Liver (tissue), 9 donors: ENCODE data around the gene PTPRD. TPM values are rescaled to one million over a fixed set of nuclear protein-coding genes. Genes with fewer than 3 reads are reported as not detected.

Experiments
- DNase-seq: peaks from one replicate; pipeline ENCODE4 v3.0.0-alpha.2; 2017; ENCODE audit warnings: low spot score
- H3K27ac ChIP-seq, 2 donors: one replicate each; pipeline ENCODE4 v1.7.0; 2013; ENCODE audit warnings: inconsistent platforms in 2 of 2, low read length in 2 of 2, control low read depth in 1 of 2, low read depth in 1 of 2, mild to moderate bottlenecking in 1 of 2
- H3K27me3 ChIP-seq, 4 donors: one replicate each; pipeline versions ENCODE4 v1.6.1 to v1.7.0; 2013; ENCODE audit warnings: low read length in 3 of 4, inconsistent platforms in 1 of 4, mild to moderate bottlenecking in 1 of 4, moderate library complexity in 1 of 4; ENCODE audit not compliant: control insufficient read depth in 4 of 4, insufficient read depth in 4 of 4
- H3K36me3 ChIP-seq, 4 donors: one replicate each; pipeline versions ENCODE4 v1.6.1 to v1.7.0; 2013; ENCODE audit warnings: low read length in 3 of 4, mild to moderate bottlenecking in 3 of 4, low read depth in 1 of 4, moderate library complexity in 1 of 4; ENCODE audit not compliant: control insufficient read depth in 4 of 4, insufficient read depth in 3 of 4
- H3K4me1 ChIP-seq, 4 donors: one replicate each; pipeline versions ENCODE4 v1.6.1 to v1.7.0; 2013; ENCODE audit warnings: low read length in 3 of 4, mild to moderate bottlenecking in 3 of 4, moderate library complexity in 1 of 4; ENCODE audit not compliant: control insufficient read depth in 4 of 4, insufficient read depth in 4 of 4
- H3K4me3 ChIP-seq, 3 donors: one replicate each; pipeline versions ENCODE4 v1.6.1 to v1.7.0; 2013; ENCODE audit warnings: low read length in 3 of 3, control low read depth in 1 of 3, low read depth in 1 of 3, mild to moderate bottlenecking in 1 of 3
- H3K9ac ChIP-seq, 2 donors: one replicate each; pipeline ENCODE4 v1.7.0; 2013; ENCODE audit warnings: low read length in 2 of 2, mild to moderate bottlenecking in 2 of 2, moderate library complexity in 2 of 2, control low read depth in 1 of 2, low read depth in 1 of 2
- H3K9me3 ChIP-seq, 4 donors: one replicate each; pipeline versions ENCODE4 v1.6.1 to v1.7.0; 2013; ENCODE audit warnings: low read length in 3 of 4; ENCODE audit not compliant: control insufficient read depth in 4 of 4
- EGR1 ChIP-seq, 2 donors: IDR thresholded peaks; 2 replicates each; pipeline ENCODE4 v1.6.1; 2016 to 2018; ENCODE audit warnings: antibody characterized with exemption in 2 of 2, low read depth in 2 of 2
- FOXA1 ChIP-seq: IDR thresholded peaks from 2 replicates; pipeline ENCODE4 v1.6.1; 2016; ENCODE audit warnings: antibody characterized with exemption
- FOXA2 ChIP-seq: IDR thresholded peaks from 2 replicates; pipeline ENCODE4 v1.6.1; 2016; ENCODE audit warnings: antibody characterized with exemption
- HNF4A ChIP-seq, 2 donors: conservative IDR thresholded peaks; 2 replicates each; pipeline ENCODE4 v1.6.1; 2016; ENCODE audit warnings: antibody characterized with exemption in 2 of 2, mild to moderate bottlenecking in 2 of 2
- HNF4G ChIP-seq: IDR thresholded peaks from 2 replicates; pipeline ENCODE4 v1.6.1; 2016; ENCODE audit warnings: antibody characterized with exemption
- JUND ChIP-seq, 2 donors: IDR thresholded peaks; 2 replicates each; pipeline ENCODE4 v1.6.1; 2016; ENCODE audit warnings: antibody characterized with exemption in 2 of 2
- NR2F2 ChIP-seq: IDR thresholded peaks from 2 replicates; pipeline ENCODE4 v1.6.1; 2016; ENCODE audit warnings: antibody characterized with exemption
- RAD21 ChIP-seq, 2 donors: IDR thresholded peaks; 2 replicates each; pipeline ENCODE4 v1.6.1; 2016; ENCODE audit warnings: antibody characterized with exemption in 2 of 2, mild to moderate bottlenecking in 2 of 2
- RXRA ChIP-seq, 2 donors: IDR thresholded peaks; 2 replicates each; pipeline ENCODE4 v1.6.1; 2017 to 2018; ENCODE audit warnings: antibody characterized with exemption in 2 of 2, mild to moderate bottlenecking in 1 of 2
- SP1 ChIP-seq: IDR thresholded peaks from 2 replicates; pipeline ENCODE4 v1.6.1; 2018; ENCODE audit warnings: antibody characterized with exemption, mild to moderate bottlenecking
- TAF1 ChIP-seq: conservative IDR thresholded peaks from 2 replicates; pipeline ENCODE4 v1.6.1; 2016; ENCODE audit warnings: antibody characterized with exemption, mild to moderate bottlenecking
- YY1 ChIP-seq: IDR thresholded peaks from 2 replicates; pipeline ENCODE4 v1.6.1; 2016; ENCODE audit warnings: antibody characterized with exemption, mild to moderate bottlenecking
- WGBS: extraction: QIAGEN DNeasy Blood & Tissue Kit; methylation state at CpG from one replicate; pipeline ENCODE4 v1.1.7; 2013; 5-methylcytosine and 5-hydroxymethylcytosine counted together
- polyA plus RNA-seq, 2 donors: library from polyadenylated mRNA; stranded (reverse) in 1 of 2; unstranded in 1 of 2; fragments of 200-250 nt in 1 of 2; fragments of >200 nt in 1 of 2; fragmentation: Nextera tagmentation in 1 of 2; extraction: Ambion mirVana in 1 of 2; gene quantifications; one replicate each; pipeline versions ENCODE4 v1.2.1 to v1.2.3, GENCODE V29; 2013 to 2015
- total RNA-seq, 2 donors: library from RNA; depleted of rRNA; stranded (reverse); fragments of >200 nt; gene quantifications; one replicate each; pipeline ENCODE4 v1.2.3, GENCODE V29; 2014
- TF ChIP-seq, protein P1 (sequence below): fragments of 150-350 bp; IDR thresholded peaks from 2 replicates; pipeline ENCODE4 v1.5.1; 2017; ENCODE audit warnings: improper control_type of control experiment, low read depth, low read length; ENCODE audit not compliant: missing input control
- TF ChIP-seq, protein P2 (sequence below): IDR thresholded peaks from 2 replicates; pipeline ENCODE4 v1.6.1; 2016; ENCODE audit warnings: antibody characterized with exemption
- TF ChIP-seq, protein P3 (sequence below): IDR thresholded peaks from 2 replicates; pipeline ENCODE4 v1.6.1; 2016; ENCODE audit warnings: antibody characterized with exemption
- TF ChIP-seq, protein P4 (sequence below): IDR thresholded peaks from 2 replicates; pipeline ENCODE4 v1.6.1; 2016; ENCODE audit warnings: antibody characterized with exemption
- TF ChIP-seq, protein P5 (sequence below): IDR thresholded peaks from 2 replicates; pipeline ENCODE4 v1.6.1; 2016; ENCODE audit warnings: antibody characterized with exemption, mild to moderate bottlenecking
- donor health status: healthy.
- donor health status: healthy.
- donor health status: healthy.
- donor health status: healthy.
- donor health status: healthy.

Gene PTPRD
- total and polyA plus RNA-seq, 4 donors = 0.78 to 34.2 (median 4.7) TPM

DNA sequence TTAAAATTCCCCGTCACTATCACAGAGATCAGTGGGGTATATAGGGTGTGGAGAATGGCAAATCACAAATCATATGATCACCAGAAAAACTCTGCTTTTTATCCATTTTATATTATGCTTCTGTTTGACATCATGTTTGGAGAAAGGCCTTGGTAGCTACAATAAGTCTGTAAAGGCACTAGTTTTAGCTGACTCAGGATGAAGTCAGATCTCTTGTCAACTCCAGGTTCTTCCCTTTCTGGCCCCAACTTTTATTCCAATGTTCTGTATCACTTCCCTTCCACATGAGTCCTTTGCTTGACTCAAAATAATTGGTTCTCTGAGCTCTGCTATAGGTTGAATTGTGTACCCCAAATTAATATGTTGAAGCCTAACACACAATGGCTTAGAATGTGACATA, 484.9 kb downstream of the PTPRD start (continued):
- TF ChIP-seq, protein P1, sequence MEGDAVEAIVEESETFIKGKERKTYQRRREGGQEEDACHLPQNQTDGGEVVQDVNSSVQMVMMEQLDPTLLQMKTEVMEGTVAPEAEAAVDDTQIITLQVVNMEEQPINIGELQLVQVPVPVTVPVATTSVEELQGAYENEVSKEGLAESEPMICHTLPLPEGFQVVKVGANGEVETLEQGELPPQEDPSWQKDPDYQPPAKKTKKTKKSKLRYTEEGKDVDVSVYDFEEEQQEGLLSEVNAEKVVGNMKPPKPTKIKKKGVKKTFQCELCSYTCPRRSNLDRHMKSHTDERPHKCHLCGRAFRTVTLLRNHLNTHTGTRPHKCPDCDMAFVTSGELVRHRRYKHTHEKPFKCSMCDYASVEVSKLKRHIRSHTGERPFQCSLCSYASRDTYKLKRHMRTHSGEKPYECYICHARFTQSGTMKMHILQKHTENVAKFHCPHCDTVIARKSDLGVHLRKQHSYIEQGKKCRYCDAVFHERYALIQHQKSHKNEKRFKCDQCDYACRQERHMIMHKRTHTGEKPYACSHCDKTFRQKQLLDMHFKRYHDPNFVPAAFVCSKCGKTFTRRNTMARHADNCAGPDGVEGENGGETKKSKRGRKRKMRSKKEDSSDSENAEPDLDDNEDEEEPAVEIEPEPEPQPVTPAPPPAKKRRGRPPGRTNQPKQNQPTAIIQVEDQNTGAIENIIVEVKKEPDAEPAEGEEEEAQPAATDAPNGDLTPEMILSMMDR = no peak
- no peak for TF ChIP-seq EGR1 (IDR thresholded peaks at IDR 0.05; ENCODE audit: low read depth in 2 of 2)
- TF ChIP-seq, protein P2, sequence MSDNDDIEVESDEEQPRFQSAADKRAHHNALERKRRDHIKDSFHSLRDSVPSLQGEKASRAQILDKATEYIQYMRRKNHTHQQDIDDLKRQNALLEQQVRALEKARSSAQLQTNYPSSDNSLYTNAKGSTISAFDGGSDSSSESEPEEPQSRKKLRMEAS = no peak
- TF ChIP-seq HNF4A (conservative IDR thresholded peaks at IDR 0.05) = no peak
- TF ChIP-seq FOXA1 = no peak
- no peak for TF ChIP-seq SP1

DNA sequence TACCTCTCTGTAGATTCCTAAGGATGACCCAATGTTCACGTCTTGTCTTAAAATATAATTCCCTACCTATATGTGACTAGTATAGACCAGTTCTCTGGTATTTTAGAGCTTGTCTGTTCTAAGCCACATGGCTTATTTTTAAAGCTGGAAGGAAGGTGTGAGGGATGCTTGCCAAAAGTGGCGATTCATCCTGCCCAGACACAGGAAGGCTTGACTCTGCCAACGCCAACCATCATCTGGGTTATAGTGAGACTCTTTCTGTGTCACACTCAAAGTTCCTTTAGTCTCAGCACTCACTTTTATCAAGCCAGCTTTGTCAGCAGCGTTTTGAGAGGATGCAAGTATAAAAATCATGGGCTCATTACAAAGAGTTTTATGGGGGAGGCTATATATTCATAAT, 500.0 kb downstream of the PTPRD start:
- no peak overlapping the region for H3K9ac ChIP-seq
- TF ChIP-seq, protein P3, sequence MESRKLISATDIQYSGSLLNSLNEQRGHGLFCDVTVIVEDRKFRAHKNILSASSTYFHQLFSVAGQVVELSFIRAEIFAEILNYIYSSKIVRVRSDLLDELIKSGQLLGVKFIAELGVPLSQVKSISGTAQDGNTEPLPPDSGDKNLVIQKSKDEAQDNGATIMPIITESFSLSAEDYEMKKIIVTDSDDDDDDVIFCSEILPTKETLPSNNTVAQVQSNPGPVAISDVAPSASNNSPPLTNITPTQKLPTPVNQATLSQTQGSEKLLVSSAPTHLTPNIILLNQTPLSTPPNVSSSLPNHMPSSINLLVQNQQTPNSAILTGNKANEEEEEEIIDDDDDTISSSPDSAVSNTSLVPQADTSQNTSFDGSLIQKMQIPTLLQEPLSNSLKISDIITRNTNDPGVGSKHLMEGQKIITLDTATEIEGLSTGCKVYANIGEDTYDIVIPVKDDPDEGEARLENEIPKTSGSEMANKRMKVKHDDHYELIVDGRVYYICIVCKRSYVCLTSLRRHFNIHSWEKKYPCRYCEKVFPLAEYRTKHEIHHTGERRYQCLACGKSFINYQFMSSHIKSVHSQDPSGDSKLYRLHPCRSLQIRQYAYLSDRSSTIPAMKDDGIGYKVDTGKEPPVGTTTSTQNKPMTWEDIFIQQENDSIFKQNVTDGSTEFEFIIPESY = no peak
- TF ChIP-seq NR2F2 (no peak), SP1 (no peak), TAF1 (no peak), HNF4A (conservative IDR thresholded peaks at IDR 0.05) (no peak), JUND (IDR thresholded peaks at IDR 0.05) (no peak), RXRA (IDR thresholded peaks at IDR 0.05) (no peak), RAD21 (IDR thresholded peaks at IDR 0.05) (no peak), YY1 (no peak), EGR1 (IDR thresholded peaks at IDR 0.05; ENCODE audit: low read depth in 2 of 2) (no peak), HNF4G (no peak), FOXA1 (no peak), FOXA2 (no peak)
- TF ChIP-seq, protein P1 = no peak
- TF ChIP-seq, protein P2 = no peak
- TF ChIP-seq, protein P4, sequence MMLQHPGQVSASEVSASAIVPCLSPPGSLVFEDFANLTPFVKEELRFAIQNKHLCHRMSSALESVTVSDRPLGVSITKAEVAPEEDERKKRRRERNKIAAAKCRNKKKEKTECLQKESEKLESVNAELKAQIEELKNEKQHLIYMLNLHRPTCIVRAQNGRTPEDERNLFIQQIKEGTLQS = no peak
- TF ChIP-seq, protein P5, sequence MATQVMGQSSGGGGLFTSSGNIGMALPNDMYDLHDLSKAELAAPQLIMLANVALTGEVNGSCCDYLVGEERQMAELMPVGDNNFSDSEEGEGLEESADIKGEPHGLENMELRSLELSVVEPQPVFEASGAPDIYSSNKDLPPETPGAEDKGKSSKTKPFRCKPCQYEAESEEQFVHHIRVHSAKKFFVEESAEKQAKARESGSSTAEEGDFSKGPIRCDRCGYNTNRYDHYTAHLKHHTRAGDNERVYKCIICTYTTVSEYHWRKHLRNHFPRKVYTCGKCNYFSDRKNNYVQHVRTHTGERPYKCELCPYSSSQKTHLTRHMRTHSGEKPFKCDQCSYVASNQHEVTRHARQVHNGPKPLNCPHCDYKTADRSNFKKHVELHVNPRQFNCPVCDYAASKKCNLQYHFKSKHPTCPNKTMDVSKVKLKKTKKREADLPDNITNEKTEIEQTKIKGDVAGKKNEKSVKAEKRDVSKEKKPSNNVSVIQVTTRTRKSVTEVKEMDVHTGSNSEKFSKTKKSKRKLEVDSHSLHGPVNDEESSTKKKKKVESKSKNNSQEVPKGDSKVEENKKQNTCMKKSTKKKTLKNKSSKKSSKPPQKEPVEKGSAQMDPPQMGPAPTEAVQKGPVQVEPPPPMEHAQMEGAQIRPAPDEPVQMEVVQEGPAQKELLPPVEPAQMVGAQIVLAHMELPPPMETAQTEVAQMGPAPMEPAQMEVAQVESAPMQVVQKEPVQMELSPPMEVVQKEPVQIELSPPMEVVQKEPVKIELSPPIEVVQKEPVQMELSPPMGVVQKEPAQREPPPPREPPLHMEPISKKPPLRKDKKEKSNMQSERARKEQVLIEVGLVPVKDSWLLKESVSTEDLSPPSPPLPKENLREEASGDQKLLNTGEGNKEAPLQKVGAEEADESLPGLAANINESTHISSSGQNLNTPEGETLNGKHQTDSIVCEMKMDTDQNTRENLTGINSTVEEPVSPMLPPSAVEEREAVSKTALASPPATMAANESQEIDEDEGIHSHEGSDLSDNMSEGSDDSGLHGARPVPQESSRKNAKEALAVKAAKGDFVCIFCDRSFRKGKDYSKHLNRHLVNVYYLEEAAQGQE = no peak
- 74% methylated on average over 4 of the region's 4 CpGs for WGBS
- H3K9me3 ChIP-seq = no peaks in the 10 kb centered on the region
- H3K27me3 ChIP-seq = no peaks in the 10 kb centered on the region
- no peaks in the 10 kb centered on the region for H3K4me1 ChIP-seq
- no peak for DNase-seq
- no peak overlapping the region for H3K27ac ChIP-seq
- H3K36me3 ChIP-seq = no peaks in the 10 kb centered on the region
- no peak overlapping the region for H3K4me3 ChIP-seq
